Activated CD4-positive, alpha-beta T cell treated with anti-CD3 and anti-CD28 coated beads for 1 hour (primary cell): Measurements from ENCODE around the gene EFTUD2.
"Not testable (repeated sequence)": the region's sequence is repeated elsewhere in the genome, so short reads cannot be mapped to it uniquely, and the experiment has no call there.

Experiments used
- DNase-seq: peaks from one replicate; pipeline ENCODE4 v3.0.0-alpha.2; 2020

Gene EFTUD2

DNA sequence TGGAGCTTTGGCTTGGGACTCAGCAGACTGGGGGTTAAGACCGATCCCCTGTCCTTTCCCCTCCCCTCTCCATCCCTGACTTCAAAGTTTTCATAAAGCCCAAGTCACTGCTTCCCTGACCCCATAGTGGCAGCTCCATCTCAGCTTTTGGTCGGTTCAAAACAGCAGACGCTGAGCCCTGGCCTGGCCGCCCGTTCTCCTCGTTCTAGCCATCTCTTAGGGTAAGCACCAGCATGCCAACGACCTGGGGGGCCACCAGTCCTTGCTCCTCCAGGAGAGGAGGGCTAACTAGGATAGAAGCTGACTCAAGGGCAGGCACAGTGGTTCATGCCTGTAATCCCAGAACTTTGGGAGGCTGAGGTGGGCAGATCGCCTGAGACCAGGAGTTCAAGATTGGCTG lies 53.0 kb downstream of the EFTUD2 start:
- no peak for DNase-seq

- DNase-seq, result no peak
These were observed 54.8 kb downstream of the EFTUD2 start for GRCh38 chr17:44844390-44844830.

- DNase-seq, result no peak
These were observed 56.5 kb downstream of the EFTUD2 start for GRCh38 chr17:44842748-44843147.

DNA sequence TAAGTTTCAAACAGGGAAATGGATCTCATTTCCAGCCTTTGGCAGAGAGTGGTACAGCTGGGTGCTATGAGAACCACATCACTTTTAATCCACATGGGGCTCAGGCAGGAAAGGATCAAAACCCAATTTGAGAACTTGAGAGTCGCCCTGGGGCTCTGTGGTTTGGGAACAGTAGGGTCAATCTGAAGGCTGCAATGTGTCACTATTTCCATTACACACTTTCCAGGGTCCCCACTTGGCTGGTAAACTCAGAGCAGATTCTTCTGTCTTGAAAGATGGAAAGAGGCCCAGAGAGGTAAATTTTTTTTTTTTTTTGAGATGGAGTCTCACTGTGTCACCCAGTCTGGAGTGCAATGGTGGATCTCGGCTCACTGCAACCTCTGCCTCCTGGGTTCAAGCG lies 58.3 kb downstream of the EFTUD2 start:
- no peak for DNase-seq

- no peak for DNase-seq
These were observed 59.0 kb downstream of the EFTUD2 start for GRCh38 chr17:44840274-44840673.

DNA sequence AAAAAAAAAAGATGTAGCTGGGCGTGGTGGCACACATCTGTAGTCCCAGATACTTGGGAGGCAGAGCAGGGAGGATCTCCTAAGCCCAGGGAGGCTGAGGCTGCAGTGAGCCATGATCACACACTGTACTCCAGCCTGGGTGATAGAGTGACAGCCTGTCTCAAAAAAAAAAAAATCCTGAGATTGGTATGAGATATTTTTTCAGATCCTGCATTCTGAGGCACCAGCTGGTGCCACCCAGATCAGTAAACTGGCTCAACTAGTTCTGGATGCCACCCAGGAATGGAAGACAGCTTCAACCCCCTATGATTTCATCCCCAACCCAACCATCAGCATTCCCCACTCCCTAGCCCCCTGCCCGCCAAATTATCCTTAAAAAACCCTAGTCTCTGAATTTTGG lies 62.0 kb downstream of the EFTUD2 start:
- no peak for DNase-seq

- DNase-seq, result no peak
These were observed 66.4 kb downstream of the EFTUD2 start for GRCh38 chr17:44832805-44833204.

DNA sequence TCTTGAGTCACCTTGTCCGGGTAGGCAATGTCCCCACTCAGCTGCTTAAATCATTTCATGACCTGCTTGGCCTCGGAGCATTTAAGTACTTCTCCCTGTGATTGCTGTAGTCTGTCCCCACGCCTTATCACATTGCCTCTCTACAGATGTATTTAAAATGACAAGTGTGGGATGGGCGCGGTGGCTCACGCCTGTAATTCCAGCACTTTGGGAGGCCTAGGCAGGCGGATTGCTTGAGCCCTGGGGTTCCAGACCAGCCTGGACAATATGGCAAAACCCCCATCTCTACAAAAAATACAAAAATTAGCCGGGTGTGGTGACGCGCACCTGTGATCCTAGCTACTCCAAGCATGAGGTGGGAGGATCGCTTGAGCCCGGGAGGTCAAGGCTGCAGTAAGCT lies 67.9 kb downstream of the EFTUD2 start:
- no peak for DNase-seq

- DNase-seq, result peak; percentile 9
These were observed 68.6 kb downstream of the EFTUD2 start for GRCh38 chr17:44830359-44831288.

DNA sequence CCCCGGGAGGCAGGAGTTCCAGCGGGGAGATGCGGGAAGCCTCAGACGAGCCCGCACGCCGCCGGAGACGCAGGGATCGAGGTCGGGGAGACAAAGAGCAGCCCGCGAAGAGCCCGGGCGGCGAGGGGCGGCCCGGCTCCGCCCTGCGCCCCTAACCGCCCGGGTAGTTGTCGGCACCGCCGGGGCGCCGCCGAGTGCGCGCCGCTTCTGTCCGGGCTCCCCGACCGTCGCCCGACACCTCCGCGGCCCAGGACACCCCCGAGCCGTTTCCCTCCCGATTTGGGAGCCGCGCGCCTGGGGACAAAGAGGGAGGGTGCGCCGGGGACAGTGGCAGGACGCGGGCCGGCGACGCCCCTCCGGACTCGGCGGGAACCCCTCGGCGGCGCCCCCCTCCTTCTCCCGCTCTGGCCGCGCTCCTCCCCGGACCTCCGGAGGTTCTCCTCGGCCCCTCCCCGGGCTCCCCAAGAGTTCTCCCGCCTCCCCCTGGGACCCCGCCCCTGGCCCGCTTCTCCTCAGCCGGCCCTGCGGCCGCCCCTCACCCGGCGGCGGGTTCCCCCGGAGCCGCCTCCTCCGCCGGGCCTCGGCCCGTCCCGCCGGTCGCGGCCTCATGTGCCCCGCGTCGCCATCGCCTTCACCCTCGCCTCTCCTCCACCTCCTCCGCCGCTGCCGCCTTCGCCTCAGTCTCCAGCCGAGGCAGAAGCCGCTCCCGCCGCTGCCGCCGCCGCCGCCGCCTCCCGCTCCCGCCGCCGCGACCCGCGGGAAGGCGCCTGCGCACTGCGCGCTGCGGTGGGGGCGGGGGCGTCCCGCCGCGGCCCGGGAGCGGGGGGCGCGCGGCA lies 69.5 kb downstream of the EFTUD2 start, which contains the start of gene GJC1:
Gene GJC1, minus strand, starts transcription at position 765 of the 836 bp plus-strand sequence. CDS start 24,470 bp downstream, outside the sequence.
- no peak for DNase-seq

DNA sequence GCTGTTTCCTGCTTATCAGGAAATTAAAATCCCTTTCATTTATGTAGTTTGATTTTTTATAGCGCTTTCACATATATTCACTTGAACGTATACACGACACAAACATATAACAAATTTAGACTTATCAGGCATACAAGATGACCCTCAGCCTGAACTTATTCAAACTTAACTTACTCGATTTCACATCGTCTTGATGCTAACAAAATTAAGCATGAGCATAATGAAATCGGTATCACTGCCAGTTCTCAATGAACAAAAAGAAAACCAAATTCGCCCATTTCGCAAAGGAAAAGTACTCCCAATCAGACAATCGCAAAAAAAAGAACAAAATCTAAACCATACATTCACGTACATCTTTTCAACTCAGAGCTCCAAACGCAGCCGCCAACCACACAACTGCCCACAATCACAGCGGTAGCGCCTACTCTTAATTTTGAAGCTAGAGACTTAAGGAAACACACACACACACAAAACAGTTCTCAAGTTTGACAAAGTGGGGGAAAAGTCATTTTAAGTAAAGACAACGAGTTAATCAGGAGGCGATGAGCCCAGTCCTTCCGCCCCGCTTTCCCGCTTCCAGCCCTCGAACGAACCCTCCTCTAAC lies 70.2 kb downstream of the EFTUD2 start:
- DNase-seq, result no peak

DNA sequence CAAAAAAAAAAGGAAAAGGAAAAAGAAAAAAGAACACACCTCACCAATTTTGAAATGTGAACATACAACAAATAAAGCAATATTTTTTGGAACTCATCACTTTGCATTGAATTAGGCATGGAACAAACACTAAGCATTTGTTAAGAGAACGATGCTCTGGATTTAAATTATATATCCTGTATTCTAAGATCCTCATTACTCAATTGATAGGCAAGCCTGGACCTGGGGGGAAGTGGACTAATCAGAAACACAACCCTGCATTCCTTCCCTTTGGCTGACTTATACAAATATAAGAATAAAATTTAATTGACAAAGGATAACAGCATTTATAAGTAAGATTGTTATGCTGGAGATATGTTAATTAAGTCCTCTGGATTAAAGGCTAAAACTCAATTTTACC lies 71.4 kb downstream of the EFTUD2 start:
- DNase-seq, result no peak

DNA sequence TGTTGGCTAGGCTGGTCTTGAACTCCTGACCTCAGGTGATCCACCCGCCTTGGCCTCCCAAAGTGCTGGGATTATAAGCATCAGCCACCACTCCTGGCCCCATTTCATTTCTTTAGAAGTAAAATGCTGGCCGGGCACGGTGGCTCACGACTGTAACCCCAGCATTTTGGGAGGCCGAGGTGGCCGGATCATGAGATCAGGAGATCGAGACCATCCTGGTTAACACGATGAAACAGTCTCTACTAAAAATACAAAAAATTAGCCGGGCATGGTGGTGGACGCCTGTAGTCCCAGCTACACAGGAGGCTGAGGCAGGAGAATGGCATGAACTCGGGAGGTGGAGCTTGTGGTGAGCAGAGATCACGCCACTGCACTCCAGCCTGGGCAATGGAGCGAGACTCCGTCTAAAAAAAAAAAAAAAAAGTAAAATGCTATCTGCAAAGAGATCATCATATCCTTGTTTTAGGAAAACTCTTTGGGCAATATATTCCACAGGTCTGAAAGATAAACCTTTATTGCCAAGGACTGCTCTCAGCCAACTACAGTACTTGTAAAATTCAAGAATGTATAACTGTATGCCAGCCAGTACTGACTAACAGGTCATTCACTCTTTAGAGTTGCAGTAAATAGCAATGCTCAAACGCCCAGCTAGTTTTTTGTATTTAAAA lies 73.0 kb downstream of the EFTUD2 start:
- DNase-seq, result no peak

- DNase-seq, result not testable (repeated sequence)
These were observed 74.0 kb downstream of the EFTUD2 start for GRCh38 chr17:44825236-44825635.

- no peak for DNase-seq
These were observed 78.5 kb downstream of the EFTUD2 start for GRCh38 chr17:44820631-44821212.

DNA sequence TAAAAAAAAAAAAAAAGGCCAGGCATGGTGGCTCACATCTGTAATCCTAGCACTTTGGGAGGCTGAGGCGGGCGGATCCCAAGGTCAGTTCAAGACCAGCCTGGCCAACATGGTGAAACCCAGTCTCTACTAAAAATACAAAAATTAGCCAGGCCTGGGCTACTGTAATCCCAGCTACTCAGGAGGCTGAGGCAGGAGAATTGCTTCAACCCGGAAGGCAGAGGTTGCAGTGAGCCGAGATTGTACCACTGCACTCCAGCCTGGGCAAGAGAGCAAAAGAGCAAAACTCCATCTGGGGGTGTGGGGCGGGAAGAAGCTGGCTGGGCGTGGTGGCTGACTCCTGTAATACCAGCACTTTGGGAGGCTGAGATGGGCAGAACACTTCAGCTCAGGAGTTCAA lies 80.7 kb downstream of the EFTUD2 start:
- not testable (repeated sequence) for DNase-seq

DNA sequence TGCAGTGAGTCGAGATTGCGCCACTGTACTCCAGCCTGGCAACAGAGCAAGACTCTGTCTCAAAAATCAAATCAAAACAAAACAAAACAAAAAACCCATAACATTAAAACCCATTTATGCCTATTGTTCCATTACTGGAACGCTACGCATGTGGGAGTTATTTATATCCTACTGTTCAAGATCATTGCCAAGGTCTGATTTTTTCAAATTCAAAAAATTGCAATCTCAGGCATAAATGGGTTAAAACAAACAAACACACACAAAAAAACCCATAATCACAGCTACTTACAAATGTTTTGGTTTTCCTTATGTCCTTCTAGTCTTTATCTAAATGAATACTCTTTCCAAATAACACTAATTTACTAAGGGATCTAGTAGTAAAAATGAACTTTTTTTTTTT lies 87.0 kb downstream of the EFTUD2 start:
- DNase-seq, result no peak

GRCh38 chr17:44808656-44809388 lies 90.4 kb downstream of the EFTUD2 start:
- not testable (repeated sequence) for DNase-seq

DNA sequence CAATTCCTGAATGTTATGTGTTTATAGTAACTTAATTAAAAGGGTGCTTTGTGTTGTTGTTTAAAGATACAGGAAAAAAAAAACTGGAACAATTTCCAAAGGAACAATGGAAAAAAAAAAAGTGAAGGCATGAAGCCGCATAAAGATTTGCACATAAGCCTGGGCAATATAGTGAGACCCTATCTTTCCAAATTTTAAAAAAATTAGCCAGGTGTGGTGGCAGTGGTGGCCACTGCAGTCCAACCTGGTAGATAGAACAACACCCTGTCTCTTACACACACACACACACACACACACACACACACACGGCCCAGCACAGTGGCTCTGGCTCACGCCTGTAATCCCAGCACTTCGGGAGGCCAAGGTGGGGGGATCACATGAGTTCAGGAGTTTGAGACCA lies 91.1 kb downstream of the EFTUD2 start:
- no peak for DNase-seq

GRCh38 chr17:44807817-44808155 lies 91.5 kb downstream of the EFTUD2 start:
- no peak for DNase-seq

DNA sequence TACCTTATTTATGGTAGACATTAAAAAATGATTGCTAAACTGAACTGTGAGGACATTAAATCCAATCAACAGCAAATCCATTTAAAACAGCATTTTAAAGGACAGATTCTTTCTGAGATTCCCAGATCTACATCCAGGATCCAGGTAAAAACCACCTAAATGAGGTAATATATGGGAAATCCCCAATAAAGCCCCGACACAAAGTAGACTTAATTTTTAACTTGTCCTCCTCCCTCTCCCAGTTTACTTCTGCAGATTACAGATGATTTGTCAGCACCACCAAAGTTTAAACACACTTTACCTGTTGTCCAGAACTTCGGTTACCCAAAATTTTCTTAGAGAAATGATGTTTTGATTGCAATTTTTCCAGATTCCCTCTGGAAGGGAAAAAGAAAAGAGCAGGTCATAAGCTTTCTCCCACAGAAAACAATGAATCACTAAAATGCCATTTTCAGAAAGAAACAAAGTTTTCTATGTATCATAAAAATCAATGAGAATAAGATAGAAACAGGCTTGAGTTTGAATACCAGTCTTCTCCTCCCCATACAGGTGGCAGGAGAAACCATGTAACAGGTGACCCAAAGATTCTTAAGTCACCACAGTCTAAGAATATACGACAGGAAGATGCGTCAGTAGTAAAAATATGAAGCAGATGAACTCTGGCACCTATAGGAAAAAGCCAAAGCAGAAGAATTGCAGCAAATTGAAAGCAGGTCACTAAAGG lies 92.0 kb downstream of the EFTUD2 start:
- no peak for DNase-seq
